H1 (cell line): ENCODE data around the gene ATF3.

Source experiments
- CTCF ChIP-seq, 3 experiments: IDR thresholded peaks; 1 replicate in 2 of 3; 2 replicates in 1 of 3; pipeline versions ENCODE4 v1.5.1 to v1.6.1; 2011; ENCODE audit warnings: low read length in 3 of 3, mild to moderate bottlenecking in 3 of 3, inconsistent platforms in 2 of 3, low read depth in 1 of 3, moderate library complexity in 1 of 3; ENCODE audit not compliant: insufficient read depth in 1 of 3; ENCODE audit errors: control extremely low read depth in 1 of 3
- EZH2 ChIP-seq: fragments of 200-600 bp; sonication (generic); IDR thresholded peaks from 2 replicates; pipeline ENCODE4 v1.7.1; 2012; ENCODE audit warnings: low read depth, mild to moderate bottlenecking, moderate library complexity, low read length, inconsistent platforms; ENCODE audit not compliant: severe bottlenecking
- POLR2A ChIP-seq, 2 experiments: IDR thresholded peaks; 1 replicate in 1 of 2; 2 replicates in 1 of 2; pipeline ENCODE4 v1.6.1; 2011; ENCODE audit warnings: low read depth in 2 of 2, low read length in 2 of 2, mild to moderate bottlenecking in 2 of 2; ENCODE audit errors: control extremely low read depth in 1 of 2
- RXRA ChIP-seq: IDR thresholded peaks from 2 replicates; pipeline ENCODE4 v1.6.1; 2011; ENCODE audit warnings: low read depth, mild to moderate bottlenecking, low read length, moderate library complexity; ENCODE audit not compliant: insufficient read depth
- SP1 ChIP-seq: IDR thresholded peaks from 2 replicates; pipeline ENCODE4 v1.6.1; 2011; ENCODE audit warnings: low read depth, low read length
- TAF1 ChIP-seq: IDR thresholded peaks from 2 replicates; pipeline ENCODE4 v1.6.1; 2011; ENCODE audit warnings: mild to moderate bottlenecking, low read depth, low read length

- TF ChIP-seq EZH2 (no peak), CTCF (IDR thresholded peaks at IDR 0.05; ENCODE audit: control extremely low read depth in 1 of 3, insufficient read depth in 1 of 3, low read depth in 1 of 3, low read length in 3 of 3) (no peak), SP1 (no peak), POLR2A (IDR thresholded peaks at IDR 0.05; ENCODE audit: control extremely low read depth in 1 of 2, low read depth in 2 of 2, low read length in 2 of 2) (no peak), TAF1 (no peak), RXRA (no peak)
Measured at GRCh38 chr1:212618466-212619210, 10.1 kb downstream of the ATF3 start.
